ENCODE measurements around the gene MSH5. TPM values are rescaled to one million over a fixed set of nuclear protein-coding genes. Genes with fewer than 3 reads are reported as not detected.

The MSH5 gene
- total and polyA plus RNA-seq, 2 of the 13 experiments (the other 11 are each of a cell fraction or from before 2014, with no cell fraction given), result 10.2 to 38.7 TPM

- no peak for TF ChIP-seq ZNF407 (CRISPR knock-in tag; IDR thresholded peaks at IDR 0.05; ENCODE audit: not compliant biosample characterization)
- peak; percentile 76 for TF ChIP-seq HOXA5 (CRISPR knock-in tag; IDR thresholded peaks at IDR 0.05)
- no peak for TF ChIP-seq ARNT (IDR thresholded peaks at IDR 0.05)
- TF ChIP-seq DRAP1 (CRISPR knock-in tag; IDR thresholded peaks at IDR 0.05), result peak; percentile 54; the same call in 1 of the 2 replicates
- TF ChIP-seq JDP2 (CRISPR knock-in tag; IDR thresholded peaks at IDR 0.05; ENCODE audit: borderline replicate concordance), result no peak
- TF ChIP-seq ZNF776 (CRISPR knock-in tag; IDR thresholded peaks at IDR 0.05), result no peak
- TF ChIP-seq IKZF1 (IDR thresholded peaks at IDR 0.05), result no peak
- TF ChIP-seq MXD3 (CRISPR knock-in tag; IDR thresholded peaks at IDR 0.05), result no peak; the same call in 1 of the 2 replicates
- no peak; the same call in 1 of the 2 replicates for TF ChIP-seq THYN1 (CRISPR knock-in tag; IDR thresholded peaks at IDR 0.05; ENCODE audit: borderline replicate concordance, low read depth)
- peak; percentile 40; the same call in 1 of the 2 replicates for TF ChIP-seq ARID5B (CRISPR knock-in tag; IDR thresholded peaks at IDR 0.05)
- TF ChIP-seq ZNF280B (CRISPR knock-in tag; IDR thresholded peaks at IDR 0.05; ENCODE audit: borderline replicate concordance), result 0 out of 2 replicates have a peak, but pooled peaks have one; percentile 8
- TF ChIP-seq EZH2 (conservative IDR thresholded peaks at IDR 0.05; ENCODE audit: low read depth, low read length), result no peak
- TF ChIP-seq PTBP1 (IDR thresholded peaks at IDR 0.05; ENCODE audit: low read depth, low read length, poor library complexity, severe bottlenecking), result no peak
- no peak for TF ChIP-seq TAF15 (IDR thresholded peaks at IDR 0.05; ENCODE audit: low read depth, low read length, poor library complexity, severe bottlenecking)
These were observed 10.3 kb upstream of the MSH5 start (continued) for GRCh38 chr6:31729515-31729978.

Data from HepG2 (cell line).